Activated CD8-positive, alpha-beta memory T cell treated with anti-CD3 and anti-CD28 coated beads, Interleukin-2, amount 50 U/mL, for 4 hours (primary cell): ENCODE results near the gene ABL2.
"Not testable (repeated sequence)": the region's sequence is repeated elsewhere in the genome, so short reads cannot be mapped to it uniquely, and the experiment has no call there.

Source experiments
- DNase-seq: peaks from one replicate; pipeline ENCODE4 v3.0.0-alpha.2; 2020

The ABL2 gene

DNA sequence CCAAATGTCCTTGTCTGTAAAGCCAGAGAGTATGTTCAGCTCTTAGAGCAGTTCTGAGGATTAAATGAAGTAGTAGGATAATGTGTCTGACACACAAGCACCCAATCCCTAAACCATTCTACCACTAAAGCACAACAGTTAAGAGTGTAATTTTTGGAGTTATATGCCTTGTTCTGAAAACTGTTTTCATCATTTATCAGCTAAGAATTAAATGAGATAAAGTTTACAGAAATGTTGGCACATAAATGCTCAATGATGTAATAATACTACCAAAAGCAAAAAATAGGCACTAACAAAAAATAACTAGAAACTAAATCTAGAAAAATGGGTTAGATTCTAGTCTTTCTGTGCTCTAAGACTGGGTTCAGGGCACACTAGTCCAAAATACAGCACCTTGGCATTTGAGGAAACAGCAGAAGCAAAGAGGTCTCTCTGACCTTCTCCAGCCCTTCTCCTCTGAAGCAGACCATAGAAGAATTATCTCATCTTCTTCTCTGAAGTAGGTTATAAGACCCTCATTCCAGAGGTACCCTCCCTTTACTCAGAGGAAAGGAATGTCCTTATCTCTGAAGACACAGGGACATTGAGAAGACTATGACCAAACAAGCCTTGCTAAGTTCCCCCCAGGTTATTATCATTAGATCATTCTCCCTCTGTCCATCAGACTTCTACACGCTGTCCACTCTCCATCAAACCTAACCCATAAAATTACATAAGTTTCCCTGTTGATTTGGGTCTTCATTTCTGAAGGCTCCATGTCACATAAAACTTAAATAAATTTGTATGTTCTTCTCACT is 20.6 kb downstream of the ABL2 start:
- DNase-seq: no peak

DNA sequence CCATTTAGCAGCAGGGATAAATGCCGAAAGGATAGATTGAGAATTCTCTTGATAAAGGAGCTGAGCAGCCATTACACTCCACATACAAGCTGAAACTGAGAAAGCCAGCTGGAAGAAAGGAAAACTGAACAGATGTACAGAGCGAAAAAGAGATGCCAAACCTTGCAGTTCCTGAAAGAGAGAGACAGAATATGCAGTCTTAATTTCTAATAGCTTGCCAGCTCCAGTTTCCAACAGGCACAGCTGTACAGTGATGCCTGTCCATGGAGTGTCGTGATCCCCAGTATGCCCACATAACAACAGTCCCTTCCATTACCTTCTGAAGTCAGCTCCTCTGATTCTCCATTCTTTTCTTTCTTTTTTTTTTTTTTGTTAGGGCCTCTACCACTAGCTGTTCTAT is 22.7 kb downstream of the ABL2 start:
- no peak for DNase-seq

DNA sequence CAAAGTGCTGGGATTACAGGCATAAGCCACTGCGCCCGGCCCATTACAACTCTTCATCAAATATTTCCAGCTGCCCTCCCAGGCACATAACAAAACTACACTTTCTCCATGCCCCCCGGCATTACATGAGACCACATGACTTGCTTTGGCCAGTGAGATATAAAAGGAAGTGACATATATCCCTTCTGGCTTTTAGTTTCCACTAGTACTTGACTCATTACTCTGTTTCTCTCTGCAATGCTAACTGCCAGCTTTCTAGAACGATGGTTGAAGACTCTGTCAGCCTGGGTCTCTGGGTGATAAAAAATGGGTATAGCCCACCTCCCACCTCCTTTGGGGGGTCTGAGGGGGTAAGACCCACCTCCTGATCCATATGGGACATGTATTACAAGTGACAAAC is 24.2 kb downstream of the ABL2 start:
- DNase-seq: no peak

DNA sequence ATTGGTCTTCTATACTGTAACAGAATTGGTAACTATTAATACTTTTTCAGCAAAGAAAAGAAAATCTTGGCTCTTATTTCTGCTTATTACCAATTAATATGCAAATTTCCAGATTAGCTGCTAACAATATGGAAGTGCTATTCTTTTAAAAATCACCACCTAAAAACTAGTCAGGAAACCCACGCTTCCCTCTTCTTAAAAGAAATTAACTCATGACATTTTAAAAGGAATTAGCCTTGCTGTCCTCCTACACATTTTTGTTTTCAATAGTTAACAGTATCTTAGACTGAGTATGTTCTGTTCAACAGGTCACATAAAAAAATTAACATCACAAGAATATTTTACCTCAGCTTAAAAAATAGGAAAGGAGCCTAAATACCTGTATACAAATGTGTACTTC is 27.3 kb downstream of the ABL2 start:
- no peak for DNase-seq

DNA sequence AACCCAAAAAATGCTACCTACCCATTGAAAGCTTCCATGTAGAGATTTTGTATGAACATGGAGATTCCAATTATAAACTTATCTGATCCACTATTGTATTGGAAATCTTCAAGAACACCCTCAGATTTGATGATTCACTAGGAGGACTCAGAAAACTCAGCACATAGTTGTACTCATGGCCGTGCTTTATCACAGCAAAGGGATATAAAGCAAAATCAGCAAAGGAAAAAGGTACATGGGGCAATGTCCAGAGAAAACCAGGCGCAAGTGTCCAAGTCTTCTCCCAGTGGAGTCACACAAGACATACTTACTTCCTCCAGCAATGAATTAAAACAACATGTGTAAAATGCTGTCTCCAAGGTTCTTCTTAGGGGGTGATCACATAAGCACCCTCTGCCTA is 28.9 kb downstream of the ABL2 start:
- DNase-seq: no peak

DNA sequence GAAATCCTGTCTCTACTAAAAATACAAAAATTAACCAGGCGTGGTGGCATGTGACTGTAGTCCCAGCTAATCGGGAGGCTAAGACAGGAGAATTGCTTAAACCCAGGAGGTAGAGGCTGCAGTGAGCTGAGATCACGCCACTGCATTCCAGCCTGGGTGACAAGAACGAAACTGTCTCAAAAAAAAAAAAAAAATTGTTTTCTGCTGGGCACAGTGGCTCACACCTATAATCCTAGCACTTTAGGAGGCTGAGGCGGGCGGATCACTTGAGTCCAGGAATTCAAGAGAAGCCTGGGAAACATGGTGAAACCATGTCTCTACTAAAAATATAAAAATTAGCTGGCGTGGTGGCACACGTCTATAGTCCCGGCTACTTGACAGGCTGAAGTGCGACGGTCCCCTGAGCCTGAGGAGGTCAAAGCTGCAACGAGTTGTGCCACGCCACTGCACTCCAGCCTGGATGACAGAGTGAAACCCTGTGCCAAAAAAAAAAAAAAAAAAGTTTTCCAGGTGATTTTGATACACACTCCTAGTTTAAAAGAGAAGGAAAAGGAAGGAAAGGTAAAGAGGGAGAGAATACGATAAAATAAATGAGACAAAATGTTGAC is 31.7 kb downstream of the ABL2 start:
- DNase-seq: no peak

DNA sequence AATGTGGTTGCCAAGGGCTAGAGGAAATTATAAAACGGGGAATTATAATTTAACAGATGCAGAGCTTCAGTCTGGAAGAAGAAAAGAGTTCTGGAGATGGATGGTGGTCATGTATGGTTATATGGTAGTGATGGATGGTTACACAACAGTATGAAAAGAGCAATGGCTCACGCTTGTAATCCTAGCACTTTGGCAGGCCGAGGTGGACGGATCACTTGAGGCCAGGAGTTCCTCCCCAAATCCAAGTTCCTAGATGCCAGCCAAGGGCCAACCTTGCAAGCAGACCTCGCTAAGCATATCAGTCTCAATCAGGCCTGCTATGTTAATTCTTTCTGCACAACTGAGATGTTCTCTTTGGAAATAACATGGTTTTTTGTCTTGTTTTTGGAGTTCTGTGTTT is 33.6 kb downstream of the ABL2 start:
- DNase-seq: not testable (repeated sequence)

DNA sequence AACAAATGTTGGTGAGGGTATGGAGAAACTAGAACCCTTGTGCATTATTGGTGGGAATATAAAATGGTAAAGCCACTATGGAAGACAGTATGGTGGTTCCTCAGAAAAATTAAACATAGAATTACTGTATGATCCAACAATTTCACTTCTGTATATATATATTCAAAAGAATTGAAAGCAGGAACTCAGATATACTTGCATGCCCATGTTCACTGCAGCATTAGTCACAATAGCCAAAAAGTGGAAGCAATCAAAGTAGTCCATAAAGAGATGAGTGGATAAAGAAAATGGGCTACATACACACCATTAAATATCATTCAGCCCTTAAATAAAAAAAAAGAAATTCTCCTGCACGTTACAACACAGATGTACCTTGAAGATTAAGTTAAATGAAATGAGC is 34.1 kb downstream of the ABL2 start:
- DNase-seq: no peak

DNA sequence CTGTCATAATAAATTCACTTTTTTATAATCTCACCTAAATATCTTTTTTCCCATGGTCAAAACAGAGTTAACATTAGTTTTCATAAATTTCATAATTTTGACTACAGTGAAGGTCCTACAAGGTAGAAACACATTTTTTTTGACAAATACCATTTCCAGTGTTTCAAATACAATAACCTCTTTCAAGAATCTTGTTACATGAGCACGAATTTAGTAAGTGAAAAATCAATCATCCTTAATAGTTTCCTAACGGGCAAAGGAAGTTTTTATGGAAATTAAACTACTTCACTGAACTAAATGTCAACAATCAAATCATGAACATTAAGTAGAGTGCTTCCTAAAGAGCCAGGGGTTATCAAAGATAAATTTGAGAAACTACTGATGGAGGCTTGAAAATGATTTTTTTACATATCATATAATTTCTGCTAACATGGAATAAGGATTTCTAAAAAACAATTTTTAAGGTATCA is 35.4 kb downstream of the ABL2 start:
- no peak for DNase-seq

DNA sequence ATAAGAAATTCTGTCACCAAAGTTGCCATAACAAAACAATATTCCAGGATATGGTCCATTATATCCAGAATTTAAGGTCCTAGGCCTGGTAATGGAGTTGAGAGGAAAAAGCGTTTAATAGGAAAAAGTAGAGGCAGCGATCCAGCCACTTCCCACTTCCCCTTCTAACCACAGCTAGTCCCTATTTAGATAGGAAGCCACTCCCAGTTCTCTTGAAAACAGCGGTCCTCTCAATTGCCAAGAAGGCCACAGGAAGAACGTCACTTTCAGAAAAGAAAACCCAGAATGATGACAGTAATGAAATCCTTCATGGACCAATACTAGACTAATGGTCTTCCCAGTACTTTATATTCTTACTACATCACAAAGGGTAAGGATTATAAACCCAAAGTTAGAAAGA is 38.6 kb downstream of the ABL2 start:
- DNase-seq: no peak

DNA sequence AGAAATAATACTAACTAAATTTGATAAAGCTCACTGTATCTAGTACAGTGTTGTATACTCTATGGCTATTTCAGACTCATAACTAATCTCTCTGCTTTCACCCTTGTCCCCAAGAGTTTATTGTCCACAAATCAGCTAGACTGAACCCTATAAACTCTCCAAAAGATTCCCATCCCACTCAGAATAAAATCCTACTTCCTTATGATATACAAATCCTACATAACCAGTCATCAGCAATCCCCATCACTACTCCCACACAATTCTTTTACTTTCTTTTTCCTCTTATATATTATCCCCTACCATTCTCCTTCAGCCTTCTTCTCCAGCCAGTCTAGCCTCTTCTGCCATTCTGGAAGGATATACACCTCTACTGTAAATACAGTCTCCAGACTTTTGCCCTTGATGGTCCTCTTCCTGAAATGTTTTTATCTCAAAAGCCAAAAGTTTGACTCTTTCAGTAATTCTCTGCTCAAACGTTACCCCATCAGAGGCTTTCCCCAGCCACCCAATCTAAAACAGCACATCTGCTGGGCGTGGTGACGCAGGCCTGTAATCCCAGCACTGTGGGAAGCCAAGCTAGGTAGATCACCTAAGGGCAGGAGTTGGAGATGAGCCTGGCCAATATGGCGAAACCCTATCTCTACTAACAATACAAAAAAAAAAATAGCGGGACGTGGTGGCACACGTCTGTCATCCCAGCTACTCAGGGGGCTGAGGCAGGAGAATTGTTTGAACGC is 41.6 kb downstream of the ABL2 start:
- DNase-seq: no peak

DNA sequence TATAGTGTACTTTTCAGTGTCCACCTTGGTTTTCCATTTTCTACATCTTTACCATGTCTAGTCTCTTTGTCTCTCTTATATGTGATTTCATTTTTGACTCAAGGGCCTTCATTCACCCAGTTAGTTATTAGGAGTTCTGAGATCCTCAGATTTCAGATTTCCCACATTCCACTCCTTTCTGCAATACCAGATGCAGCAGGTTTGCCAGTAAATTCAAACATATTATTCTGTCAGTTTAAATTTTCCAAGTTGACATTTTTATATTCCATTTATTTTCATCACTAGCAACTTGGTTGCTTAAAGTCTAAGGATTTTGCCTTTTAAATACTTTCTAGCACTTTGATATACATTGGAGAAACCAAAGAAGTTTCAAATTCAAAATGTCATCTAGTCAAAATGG is 42.4 kb downstream of the ABL2 start:
- DNase-seq: no peak

DNA sequence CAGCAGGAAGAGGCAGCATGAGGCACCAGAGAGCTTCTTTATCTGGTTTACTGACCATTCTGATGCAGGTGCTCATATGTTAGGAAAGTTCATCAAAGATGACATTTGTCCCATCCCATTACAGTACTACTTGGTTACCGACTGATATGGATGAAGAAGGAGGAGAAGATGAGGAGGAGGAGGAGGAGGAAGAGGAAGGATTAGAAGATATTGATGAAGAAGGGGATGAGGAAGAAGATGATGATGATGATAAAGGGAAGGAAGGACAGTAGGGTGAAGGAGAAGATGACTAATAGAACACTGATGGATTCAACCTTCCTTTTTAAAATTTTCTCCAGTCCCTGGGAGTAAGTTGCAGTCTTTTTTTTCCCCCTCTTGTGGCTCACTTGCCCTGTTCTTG is 45.1 kb downstream of the ABL2 start:
- DNase-seq: no peak

DNA sequence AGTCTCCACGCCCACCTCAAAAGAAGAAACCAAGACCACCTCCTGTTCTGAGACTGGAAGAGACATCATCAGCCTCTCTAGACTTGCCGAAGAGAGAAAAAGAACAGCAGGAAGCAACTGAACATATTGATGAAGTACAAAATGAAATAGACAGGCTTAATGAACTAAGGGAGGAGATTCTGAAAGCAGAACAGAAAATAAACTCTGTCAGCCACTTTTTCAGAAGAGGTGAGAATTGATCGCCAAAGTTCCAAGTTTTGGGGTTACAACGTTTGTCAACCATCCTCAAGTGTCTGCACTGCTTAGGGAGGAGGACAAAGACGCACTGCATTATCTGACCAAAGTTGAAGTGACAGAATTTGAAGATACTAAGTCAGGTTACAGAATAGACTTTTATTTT is 45.6 kb downstream of the ABL2 start:
- no peak for DNase-seq

DNA sequence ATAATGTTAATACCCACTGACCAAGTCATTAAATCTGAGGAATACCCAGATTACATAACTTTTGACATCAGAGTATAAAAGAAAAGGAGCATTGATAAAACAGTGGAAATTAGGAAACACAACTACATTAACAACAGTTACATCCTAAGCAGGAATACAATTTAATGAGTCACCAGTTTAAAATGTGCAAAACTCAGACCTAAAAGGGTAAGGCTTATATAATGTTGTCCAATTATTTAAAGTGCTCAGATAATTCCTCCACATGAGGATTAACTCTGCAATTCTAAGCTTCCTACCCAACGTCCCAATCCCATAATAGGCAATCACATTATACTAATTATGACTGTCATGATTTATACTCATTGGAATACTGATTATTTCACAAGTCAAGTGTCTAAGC is 50.5 kb downstream of the ABL2 start:
- DNase-seq: no peak

DNA sequence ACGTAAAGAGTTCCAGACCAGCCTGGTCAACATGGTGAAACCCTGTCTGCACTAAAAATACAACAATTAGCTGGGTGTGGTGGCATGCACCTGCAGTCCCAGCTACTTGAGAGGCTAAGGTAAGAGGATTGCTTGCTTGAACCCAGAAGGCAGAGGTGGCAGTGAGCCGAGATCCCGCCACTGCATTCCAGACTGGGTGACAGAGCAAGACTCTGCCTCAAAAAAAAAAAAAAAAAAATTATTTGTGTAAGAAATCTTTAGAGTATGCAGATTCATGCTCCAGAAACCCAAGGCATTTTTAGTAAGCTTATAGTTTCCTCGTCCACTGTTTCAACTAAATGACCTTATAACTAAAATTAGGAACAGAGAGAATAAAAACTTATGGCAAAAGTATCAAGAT is 51.3 kb downstream of the ABL2 start:
- no peak for DNase-seq

DNA sequence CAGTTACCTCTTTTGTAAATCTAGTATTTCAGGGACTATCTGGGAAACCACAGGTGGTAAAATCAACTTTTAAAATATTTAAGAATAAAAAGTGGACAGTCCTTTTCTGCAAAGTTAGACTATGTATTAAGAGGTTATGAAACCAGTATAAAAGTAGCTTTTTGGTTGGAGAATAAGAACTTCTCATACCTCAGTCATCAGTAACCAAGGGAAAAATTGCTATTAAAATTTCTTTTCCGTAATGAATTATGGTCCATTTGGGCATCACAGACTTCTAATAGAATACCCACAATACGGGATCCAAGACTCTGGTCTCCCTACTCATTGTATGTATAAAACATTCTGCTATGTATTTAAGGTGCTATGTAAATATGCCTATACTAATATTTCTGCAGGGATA is 51.9 kb downstream of the ABL2 start:
- DNase-seq: no peak

DNA sequence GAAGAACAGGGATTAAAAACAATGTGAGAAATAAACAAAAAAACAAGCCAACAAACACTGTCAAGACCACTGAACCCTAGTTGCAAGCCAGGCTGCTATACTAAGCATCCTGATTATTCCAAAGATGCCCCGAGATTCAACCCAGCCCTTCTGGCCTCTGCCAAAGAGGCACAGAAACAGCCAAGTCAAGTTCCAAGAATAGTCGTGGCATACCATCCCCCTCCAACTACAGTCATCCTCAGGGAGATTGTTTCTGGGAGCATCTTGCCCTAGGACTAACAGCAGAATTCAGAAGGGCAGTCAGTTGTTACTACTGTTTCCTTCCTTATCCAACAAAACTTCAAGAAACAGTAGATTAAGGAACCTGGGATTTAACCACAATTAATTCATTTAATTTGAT is 52.3 kb downstream of the ABL2 start:
- no peak for DNase-seq

DNA sequence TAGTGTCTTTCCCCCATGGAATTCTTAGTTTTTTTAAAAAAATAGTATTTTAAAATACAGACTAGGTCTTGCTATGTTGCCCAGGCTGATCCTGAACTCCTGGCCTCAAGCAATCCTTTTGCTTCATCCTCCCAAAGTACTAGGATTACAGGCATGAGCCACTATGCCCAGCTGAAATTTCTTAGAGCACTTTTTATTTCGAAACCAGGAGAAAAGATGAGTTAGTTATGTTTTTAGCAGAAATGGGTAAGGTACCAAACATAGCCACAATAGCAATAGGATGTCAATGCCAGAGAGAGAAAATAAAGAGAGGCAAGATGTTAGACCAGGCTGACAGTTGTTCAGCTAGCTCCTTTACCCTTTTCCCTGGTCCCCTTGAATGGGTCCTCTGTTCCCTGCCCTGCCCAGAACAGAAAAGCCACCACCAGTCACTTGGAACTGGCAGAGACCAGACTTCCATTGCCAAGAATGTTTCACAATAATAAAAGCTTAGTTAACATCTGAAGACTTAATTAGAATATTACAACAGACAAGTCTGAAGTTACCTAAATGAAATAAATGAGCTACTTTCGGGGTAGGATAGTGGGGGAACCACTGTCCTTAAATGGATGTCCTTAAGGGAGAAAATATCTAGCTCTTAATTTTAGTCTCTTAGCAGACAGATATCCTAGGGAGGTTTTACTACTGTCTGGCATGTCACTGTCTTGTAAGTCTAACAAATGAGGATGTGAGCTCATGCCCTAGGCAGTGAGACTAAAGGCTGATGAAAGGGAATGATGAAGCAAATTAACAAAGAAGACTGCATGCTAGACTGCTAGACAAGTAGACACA is 54.3 kb downstream of the ABL2 start:
- DNase-seq: no peak

DNA sequence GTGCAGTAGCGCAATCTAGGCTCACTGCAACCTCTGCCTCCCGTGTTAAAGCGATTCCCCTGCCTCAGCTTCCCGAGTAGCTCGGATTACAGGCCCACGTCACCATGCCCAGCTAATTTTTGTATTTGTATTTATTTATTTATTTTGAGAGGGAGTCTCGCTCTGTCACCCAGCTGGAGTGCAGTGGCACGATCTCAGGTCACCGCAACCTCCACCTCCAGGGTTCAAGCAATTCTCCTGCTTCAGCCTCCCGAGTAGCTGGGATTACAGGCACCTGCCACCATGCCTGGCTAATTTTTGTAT is 59.1 kb downstream of the ABL2 start:
- not testable (repeated sequence) for DNase-seq

DNA sequence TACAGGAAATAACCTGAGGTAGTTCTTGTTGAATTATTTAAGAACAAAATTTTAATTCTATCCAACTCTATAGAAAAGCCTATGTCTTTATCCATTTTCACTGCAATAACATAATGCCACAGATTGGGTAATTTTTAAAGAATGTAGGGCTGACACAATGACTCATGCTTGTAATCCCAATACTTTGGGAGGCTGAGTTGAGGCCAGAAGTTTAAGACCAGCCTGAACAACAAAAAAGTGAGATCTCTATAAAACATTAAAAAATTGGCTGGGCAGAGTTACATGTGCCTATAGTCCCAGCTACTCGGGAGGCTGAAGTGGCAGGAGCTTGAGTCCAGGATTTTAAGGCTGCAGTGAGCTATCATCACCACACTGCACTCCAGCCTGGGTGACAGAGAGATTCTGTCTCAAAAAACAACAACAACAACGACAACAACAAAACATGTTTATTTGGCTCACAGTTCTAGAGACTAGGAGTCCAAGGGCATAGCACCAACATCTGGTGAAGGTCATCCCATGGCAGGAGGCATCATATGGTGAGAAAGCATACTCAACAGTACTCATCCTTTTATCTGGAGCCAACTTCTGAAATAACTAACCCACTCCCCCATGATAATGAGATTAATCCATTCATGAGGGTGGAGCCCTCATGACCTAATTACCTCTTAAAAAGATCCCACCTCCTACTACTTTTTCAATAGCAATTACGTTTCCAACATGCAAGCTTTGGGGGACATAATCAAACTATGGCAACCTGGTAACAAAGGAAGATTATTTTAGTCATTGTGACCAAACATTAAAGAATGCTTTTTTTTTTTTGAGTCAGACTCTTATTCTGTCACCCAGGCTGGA is 59.6 kb downstream of the ABL2 start:
- DNase-seq: no peak

DNA sequence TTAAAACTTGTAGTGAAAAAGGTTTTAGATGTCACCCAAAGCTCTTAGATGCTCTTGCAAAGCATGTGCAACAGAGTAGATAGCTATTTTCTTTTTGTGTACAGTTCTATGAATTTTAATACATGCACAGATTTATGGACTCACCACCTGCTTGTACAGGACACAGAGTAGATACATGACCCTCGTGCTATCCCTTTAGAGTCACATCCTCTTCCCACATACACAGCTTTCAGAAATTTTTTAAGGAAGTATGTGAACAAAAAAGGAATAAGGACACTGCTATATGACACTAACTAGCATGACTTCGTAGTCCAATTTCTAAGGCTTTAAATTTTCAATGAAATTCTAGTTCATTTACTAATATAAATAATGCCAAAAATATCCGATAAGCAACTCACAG is 60.9 kb downstream of the ABL2 start:
- DNase-seq: no peak

DNA sequence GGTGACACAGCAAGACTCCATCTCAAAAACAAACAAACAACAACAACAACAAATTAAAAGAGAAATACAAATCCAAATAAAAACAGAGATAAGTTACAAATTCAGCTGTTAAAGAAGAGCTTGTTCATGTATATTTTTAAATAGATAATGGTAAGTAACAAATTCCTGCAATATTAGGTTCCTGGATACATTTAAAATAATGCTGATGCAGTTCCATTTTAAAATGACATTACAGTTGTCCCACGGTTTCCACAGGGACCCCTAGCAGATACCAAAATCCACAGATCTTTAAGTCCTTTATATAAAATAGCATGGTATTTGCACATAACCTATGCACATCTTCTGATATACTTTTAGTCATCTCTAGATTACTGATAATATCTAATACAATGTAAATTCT is 61.5 kb downstream of the ABL2 start:
- no peak for DNase-seq
